HEK293 (cell line): ENCODE measurements around the gene FGR.

Experiments
- CTCF ChIP-seq: fragments of 450-650 bp; formaldehyde crosslinking; IDR thresholded peaks from 2 replicates; pipeline ENCODE4 v1.5.1; 2016; ENCODE audit warnings: missing biosample characterization, missing genetic modification characterization
- HOXA7 ChIP-seq: sonication (generic); formaldehyde crosslinking; IDR thresholded peaks from 2 replicates; pipeline ENCODE4 v1.8.1; 2022; ENCODE audit warnings: missing genetic modification reagents, borderline replicate concordance
- OVOL3 ChIP-seq: fragments of 450-650 bp; formaldehyde crosslinking; IDR thresholded peaks from 2 replicates; pipeline ENCODE4 v1.5.1; 2016; ENCODE audit warnings: missing biosample characterization, missing genetic modification characterization
- SETDB1 ChIP-seq: IDR thresholded peaks from one replicate; pipeline ENCODE4 v1.6.1; 2017; ENCODE audit warnings: mild to moderate bottlenecking, low read length, moderate library complexity, mixed read lengths; ENCODE audit not compliant: insufficient read length
- YY1 ChIP-seq: fragments of 450-650 bp; formaldehyde crosslinking; IDR thresholded peaks from 2 replicates; pipeline ENCODE4 v1.5.1; 2018; ENCODE audit warnings: missing biosample characterization, missing genetic modification characterization
- ZBTB1 ChIP-seq: fragments of 450-650 bp; formaldehyde crosslinking; IDR thresholded peaks from 2 replicates; pipeline ENCODE4 v1.5.1; 2016; ENCODE audit warnings: missing biosample characterization, missing genetic modification characterization
- ZBTB11 ChIP-seq: fragments of 450-650 bp; formaldehyde crosslinking; conservative IDR thresholded peaks from 2 replicates; pipeline ENCODE4 v1.5.1; 2016; ENCODE audit warnings: low read depth, missing biosample characterization, missing genetic modification characterization
- ZNF146 ChIP-seq: fragments of 450-650 bp; formaldehyde crosslinking; IDR thresholded peaks from 2 replicates; pipeline ENCODE4 v1.5.1; 2016; ENCODE audit warnings: missing biosample characterization, missing genetic modification characterization
- ZNF549 ChIP-seq: fragments of 450-650 bp; IDR thresholded peaks from 2 replicates; pipeline ENCODE4 v1.5.1; 2018; ENCODE audit warnings: missing biosample characterization, missing genetic modification characterization, mild to moderate bottlenecking, inconsistent platforms, moderate library complexity
- ZNF585B ChIP-seq: fragments of 450-650 bp; formaldehyde crosslinking; IDR thresholded peaks from 2 replicates; pipeline ENCODE4 v1.5.1; 2016; ENCODE audit warnings: missing biosample characterization, missing genetic modification characterization
- ZNF776 ChIP-seq: fragments of 450-650 bp; formaldehyde crosslinking; IDR thresholded peaks from 2 replicates; pipeline ENCODE4 v1.5.0; 2017; ENCODE audit warnings: missing biosample characterization, missing genetic modification characterization, borderline replicate concordance

DNA sequence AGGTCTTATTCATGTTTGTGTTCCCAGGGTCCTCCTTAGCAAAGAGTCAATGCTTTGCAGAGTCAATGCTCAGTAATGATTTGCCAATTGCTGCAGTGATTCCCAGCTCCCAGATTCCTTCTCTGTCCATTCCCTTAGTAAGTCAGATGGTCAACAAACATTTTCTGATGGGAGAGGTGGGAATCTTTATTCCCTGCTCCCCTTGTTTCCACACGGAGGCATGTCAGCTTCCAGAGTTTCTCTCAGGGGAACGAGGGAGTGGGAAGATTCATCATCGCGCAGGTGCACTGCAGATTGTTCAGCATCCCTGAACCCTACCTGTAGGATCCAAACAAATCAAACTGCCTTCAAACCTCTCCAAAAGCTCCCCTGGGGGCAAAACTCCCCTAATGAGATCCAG lies 23.5 kb downstream of the FGR start:
- TF ChIP-seq CTCF (tag by site-specific recombination): no peak
- TF ChIP-seq ZNF776 (tag by site-specific recombination): no peak
- TF ChIP-seq HOXA7: no peak
- no peak for TF ChIP-seq ZNF549 (tag by site-specific recombination)
- no peak for TF ChIP-seq SETDB1
- no peak for TF ChIP-seq OVOL3 (tag by site-specific recombination)
- peak; percentile 94 for TF ChIP-seq ZBTB11 (tag by site-specific recombination)
- TF ChIP-seq ZNF146 (tag by site-specific recombination): no peak
- no peak for TF ChIP-seq YY1
- TF ChIP-seq ZBTB1 (tag by site-specific recombination): no peak
- TF ChIP-seq ZNF585B (tag by site-specific recombination): no peak
